ENCODE data around the gene PPP2R3B. TPM values are rescaled to one million over a fixed set of nuclear protein-coding genes. Genes with fewer than 3 reads are reported as not detected.

The PPP2R3B gene
- polyA plus RNA-seq, 2 donors, result 18.5 to 54.1 TPM

DNA sequence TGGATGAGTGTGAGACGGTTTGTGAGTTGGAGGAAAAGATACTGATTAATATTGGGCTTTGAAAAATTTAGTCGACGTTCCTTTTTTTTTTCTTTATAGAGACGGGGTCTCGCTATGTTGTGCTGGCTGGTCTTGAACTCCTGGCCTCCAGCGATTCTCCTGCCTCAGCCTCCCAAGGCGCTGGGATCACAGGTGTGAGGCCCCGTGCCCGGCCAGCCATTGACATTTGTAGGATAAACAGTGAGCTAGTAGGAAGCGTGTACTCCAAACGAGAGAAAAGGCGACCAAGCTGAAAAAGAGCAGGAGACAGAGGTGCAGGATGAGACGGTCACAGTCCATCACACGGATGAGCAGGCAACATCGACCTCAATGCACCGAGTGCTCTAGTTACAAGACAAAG lies 19.4 kb downstream of the PPP2R3B start:
- no peak overlapping the region for H3K27ac ChIP-seq (ENCODE audit: low read depth in 2 of 2, low read length in 1 of 2)
- no peaks in the 10 kb centered on the region for H3K27me3 ChIP-seq (ENCODE audit: control insufficient read depth in 1 of 2, insufficient read depth in 2 of 2, low read length in 2 of 2)
- H3K4me3 ChIP-seq (ENCODE audit: low read depth in 1 of 2, low read length in 2 of 2), result no peak overlapping the region
- H3K4me1 ChIP-seq (ENCODE audit: control insufficient read depth in 2 of 2, insufficient read depth in 2 of 2, low read length in 1 of 2), result no peaks in the 10 kb centered on the region
- WGBS, 2 donors, result 91 to 93% methylated on average over 16 of the region's 16 CpGs
- H3K9me3 ChIP-seq (ENCODE audit: control insufficient read depth in 2 of 2, insufficient read depth in 1 of 2, low read depth in 1 of 2, low read length in 1 of 2), result no peaks in the 10 kb centered on the region
- no peaks in the 10 kb centered on the region for H3K36me3 ChIP-seq (ENCODE audit: control insufficient read depth in 2 of 2, insufficient read depth in 2 of 2, low read length in 1 of 2)

DNA sequence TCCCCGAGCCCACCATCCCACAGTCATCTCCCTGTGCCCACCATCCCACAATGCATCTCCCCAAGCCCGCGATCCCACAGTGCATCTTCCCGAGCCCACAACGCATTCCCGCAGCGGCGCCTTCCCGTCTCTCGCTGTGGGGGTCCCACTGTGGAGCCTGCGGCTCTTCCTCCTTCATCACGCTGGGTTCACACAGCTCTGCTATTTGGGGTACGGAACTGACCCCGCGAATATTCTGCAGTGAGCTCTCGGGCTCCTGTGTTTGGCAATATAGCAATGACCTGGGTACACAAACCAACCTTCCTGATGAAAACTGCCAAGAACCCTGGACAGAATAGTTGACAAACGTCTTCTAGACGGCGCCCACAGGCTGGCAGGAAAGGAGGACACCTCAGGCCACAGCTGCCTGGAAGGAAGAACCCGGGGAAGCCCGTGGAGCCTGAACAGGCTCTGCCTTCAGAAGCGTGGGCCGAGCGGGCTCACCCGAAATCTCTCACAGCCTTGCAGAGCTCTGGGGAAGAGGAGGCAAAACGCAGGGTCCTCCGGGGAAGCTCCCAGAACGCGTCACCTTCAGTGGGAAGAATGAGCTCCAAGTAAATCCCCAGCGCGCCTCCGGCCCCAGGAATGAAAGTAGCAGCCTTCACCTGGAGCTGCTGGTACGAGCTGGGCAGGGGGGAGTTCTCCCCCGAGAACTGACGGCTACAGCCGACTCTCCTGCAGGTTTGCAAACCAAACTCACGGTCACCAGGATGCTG lies 22.9 kb downstream of the PPP2R3B start:
- H3K4me1 ChIP-seq (ENCODE audit: control insufficient read depth in 2 of 2, insufficient read depth in 2 of 2, low read length in 1 of 2), result no peaks in the 10 kb centered on the region
- peaks cover 0 to 18% of the 10 kb centered on the region in 2 donors for H3K36me3 ChIP-seq (ENCODE audit: control insufficient read depth in 2 of 2, insufficient read depth in 2 of 2, low read length in 1 of 2)
- 97% methylated on average over 37 of the region's 37 CpGs for WGBS, 2 donors
- H3K27ac ChIP-seq (ENCODE audit: low read depth in 2 of 2, low read length in 1 of 2), result no peak overlapping the region
- no peak overlapping the region for H3K4me3 ChIP-seq (ENCODE audit: low read depth in 1 of 2, low read length in 2 of 2)
- no peaks in the 10 kb centered on the region for H3K27me3 ChIP-seq (ENCODE audit: control insufficient read depth in 1 of 2, insufficient read depth in 2 of 2, low read length in 2 of 2)
- H3K9me3 ChIP-seq (ENCODE audit: control insufficient read depth in 2 of 2, insufficient read depth in 1 of 2, low read depth in 1 of 2, low read length in 1 of 2), result peaks cover 4 to 15% of the 10 kb centered on the region in 2 donors

GRCh38 chrX:362937-363620 lies 23.6 kb downstream of the PPP2R3B start:
- H3K27ac ChIP-seq (ENCODE audit: low read depth in 2 of 2, low read length in 1 of 2), result no peak overlapping the region
- H3K27me3 ChIP-seq (ENCODE audit: control insufficient read depth in 1 of 2, insufficient read depth in 2 of 2, low read length in 2 of 2), result no peaks in the 10 kb centered on the region
- peaks cover 4 to 18% of the 10 kb centered on the region in 2 donors for H3K9me3 ChIP-seq (ENCODE audit: control insufficient read depth in 2 of 2, insufficient read depth in 1 of 2, low read depth in 1 of 2, low read length in 1 of 2)
- H3K4me3 ChIP-seq (ENCODE audit: low read depth in 1 of 2, low read length in 2 of 2), result no peak overlapping the region
- 78 to 81% methylated on average over 38 of the region's 38 CpGs for WGBS, 2 donors
- peaks cover 0 to 21% of the 10 kb centered on the region in 2 donors for H3K36me3 ChIP-seq (ENCODE audit: control insufficient read depth in 2 of 2, insufficient read depth in 2 of 2, low read length in 1 of 2)
- no peaks in the 10 kb centered on the region for H3K4me1 ChIP-seq (ENCODE audit: control insufficient read depth in 2 of 2, insufficient read depth in 2 of 2, low read length in 1 of 2)

DNA sequence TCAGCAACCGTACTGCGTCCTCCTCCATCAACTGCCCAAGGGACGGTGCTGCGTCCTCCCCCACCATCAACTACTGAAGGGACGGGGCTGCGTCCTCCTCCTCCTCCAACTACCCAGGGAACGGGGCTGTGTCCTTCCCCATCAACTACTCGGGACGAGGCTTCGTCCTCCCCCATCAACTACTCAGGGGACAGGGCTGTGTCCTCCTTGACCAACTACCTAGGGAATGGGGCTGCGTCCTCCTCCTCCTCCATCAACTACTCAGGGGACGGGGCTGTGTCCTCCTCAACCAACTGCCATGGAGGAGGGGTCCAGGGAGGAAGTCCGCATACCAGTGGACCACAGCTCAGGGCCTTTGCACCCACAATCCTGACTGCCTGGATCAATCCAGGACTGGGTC lies 24.4 kb downstream of the PPP2R3B start:
- H3K27ac ChIP-seq (ENCODE audit: low read depth in 2 of 2, low read length in 1 of 2), result no peak overlapping the region
- no peak overlapping the region for H3K4me3 ChIP-seq (ENCODE audit: low read depth in 1 of 2, low read length in 2 of 2)
- peaks cover 0 to 22% of the 10 kb centered on the region in 2 donors for H3K36me3 ChIP-seq (ENCODE audit: control insufficient read depth in 2 of 2, insufficient read depth in 2 of 2, low read length in 1 of 2)
- peaks cover 4 to 19% of the 10 kb centered on the region in 2 donors for H3K9me3 ChIP-seq (ENCODE audit: control insufficient read depth in 2 of 2, insufficient read depth in 1 of 2, low read depth in 1 of 2, low read length in 1 of 2)
- H3K27me3 ChIP-seq (ENCODE audit: control insufficient read depth in 1 of 2, insufficient read depth in 2 of 2, low read length in 2 of 2), result no peaks in the 10 kb centered on the region
- no peaks in the 10 kb centered on the region for H3K4me1 ChIP-seq (ENCODE audit: control insufficient read depth in 2 of 2, insufficient read depth in 2 of 2, low read length in 1 of 2)
- WGBS, 2 donors, result 97 to 98% methylated on average over 13 of the region's 13 CpGs

GRCh38 chrX:361231-362145 lies 25.2 kb downstream of the PPP2R3B start:
- Histone ChIP-seq H3K27me3 (ENCODE audit: control insufficient read depth in 1 of 2, insufficient read depth in 2 of 2, low read length in 2 of 2) (no peaks in the 10 kb centered on the region), H3K4me3 (ENCODE audit: low read depth in 1 of 2, low read length in 2 of 2) (no peak overlapping the region), H3K9me3 (ENCODE audit: control insufficient read depth in 2 of 2, insufficient read depth in 1 of 2, low read depth in 1 of 2, low read length in 1 of 2) (peaks cover 4 to 19% of the 10 kb centered on the region in 2 donors), H3K4me1 (ENCODE audit: control insufficient read depth in 2 of 2, insufficient read depth in 2 of 2, low read length in 1 of 2) (no peaks in the 10 kb centered on the region), H3K36me3 (ENCODE audit: control insufficient read depth in 2 of 2, insufficient read depth in 2 of 2, low read length in 1 of 2) (peaks cover 0 to 22% of the 10 kb centered on the region in 2 donors), H3K27ac (ENCODE audit: low read depth in 2 of 2, low read length in 1 of 2) (no peak overlapping the region)
- WGBS, 2 donors, result 97% methylated on average over 54 of the region's 54 CpGs

DNA sequence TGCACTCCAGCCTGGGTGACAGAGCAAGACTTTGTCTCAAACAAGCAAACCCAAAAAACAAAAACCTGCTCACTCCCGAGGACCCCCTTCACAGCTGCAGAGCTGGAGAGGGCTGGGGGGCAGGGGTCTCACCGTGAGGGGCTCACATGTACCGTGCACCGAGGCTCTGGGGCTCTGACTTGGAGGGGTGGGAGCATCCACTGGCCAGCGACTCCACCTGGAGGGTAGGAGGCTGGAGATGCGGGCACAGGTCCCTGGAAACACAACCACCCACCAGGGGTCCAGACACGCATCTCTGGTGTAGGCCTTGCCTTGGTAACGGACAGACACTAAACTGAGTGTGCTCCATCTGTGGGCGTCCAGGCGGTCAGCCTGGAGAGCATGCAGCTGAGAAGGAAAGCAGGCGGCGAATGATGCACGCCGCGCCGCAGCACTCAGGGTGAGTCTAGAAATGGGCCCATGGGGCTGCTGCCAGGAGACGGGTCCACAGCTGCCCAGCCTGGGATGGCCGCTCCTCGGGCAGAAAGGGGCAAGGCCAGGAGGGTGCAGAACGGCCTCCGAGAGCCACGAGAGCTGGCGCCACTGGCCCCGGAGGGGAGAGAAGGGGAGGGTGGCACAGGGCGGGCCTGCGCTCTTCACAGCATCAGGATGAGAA lies 26.1 kb downstream of the PPP2R3B start:
- Histone ChIP-seq H3K4me3 (ENCODE audit: low read depth in 1 of 2, low read length in 2 of 2) (no peak overlapping the region), H3K27ac (ENCODE audit: low read depth in 2 of 2, low read length in 1 of 2) (no peak overlapping the region), H3K36me3 (ENCODE audit: control insufficient read depth in 2 of 2, insufficient read depth in 2 of 2, low read length in 1 of 2) (peaks cover 0 to 24% of the 10 kb centered on the region in 2 donors), H3K4me1 (ENCODE audit: control insufficient read depth in 2 of 2, insufficient read depth in 2 of 2, low read length in 1 of 2) (no peaks in the 10 kb centered on the region), H3K9me3 (ENCODE audit: control insufficient read depth in 2 of 2, insufficient read depth in 1 of 2, low read depth in 1 of 2, low read length in 1 of 2) (peaks cover 4 to 19% of the 10 kb centered on the region in 2 donors), H3K27me3 (ENCODE audit: control insufficient read depth in 1 of 2, insufficient read depth in 2 of 2, low read length in 2 of 2) (no peaks in the 10 kb centered on the region)
- WGBS, 2 donors, result 94 to 96% methylated on average over 25 to 26 of the region's 26 CpGs

DNA sequence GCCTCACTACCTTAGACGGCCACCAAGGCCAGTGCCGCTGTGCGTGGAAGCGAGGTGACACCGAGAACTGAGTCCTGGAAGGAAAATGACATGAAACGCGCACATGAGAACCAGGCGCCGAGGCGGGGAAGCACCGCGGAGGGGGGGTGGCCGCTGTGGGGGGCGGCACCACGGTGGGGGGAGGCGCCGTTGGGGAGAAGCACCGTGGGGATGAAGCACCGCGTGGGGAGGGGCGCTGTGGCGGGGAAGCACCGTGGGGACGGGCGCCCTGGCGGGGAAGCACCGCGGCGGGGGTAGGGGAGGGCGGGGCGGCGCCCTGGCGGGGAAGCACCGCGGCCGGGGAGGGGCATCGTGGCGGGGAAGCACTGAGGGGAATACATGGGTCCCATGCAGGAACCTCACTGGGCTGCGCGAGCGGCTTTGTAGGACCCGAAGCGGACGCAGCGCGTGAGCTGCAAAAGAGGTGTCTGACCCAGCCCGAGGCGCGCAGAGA lies 28.0 kb downstream of the PPP2R3B start:
- WGBS, 2 donors, result 94% methylated on average over 46 to 49 of the region's 49 CpGs
- Histone ChIP-seq H3K4me1 (ENCODE audit: control insufficient read depth in 2 of 2, insufficient read depth in 2 of 2, low read length in 1 of 2) (no peaks in the 10 kb centered on the region), H3K4me3 (ENCODE audit: low read depth in 1 of 2, low read length in 2 of 2) (no peak overlapping the region), H3K27ac (ENCODE audit: low read depth in 2 of 2, low read length in 1 of 2) (no peak overlapping the region), H3K27me3 (ENCODE audit: control insufficient read depth in 1 of 2, insufficient read depth in 2 of 2, low read length in 2 of 2) (no peaks in the 10 kb centered on the region), H3K36me3 (ENCODE audit: control insufficient read depth in 2 of 2, insufficient read depth in 2 of 2, low read length in 1 of 2) (peaks cover 0 to 28% of the 10 kb centered on the region in 2 donors), H3K9me3 (ENCODE audit: control insufficient read depth in 2 of 2, insufficient read depth in 1 of 2, low read depth in 1 of 2, low read length in 1 of 2) (peaks cover 4 to 19% of the 10 kb centered on the region in 2 donors)

- WGBS, 2 donors, result 87 to 88% methylated on average over 48 of the region's 48 CpGs
- no peak overlapping the region for H3K27ac ChIP-seq (ENCODE audit: low read depth in 2 of 2, low read length in 1 of 2)
- no peaks in the 10 kb centered on the region for H3K4me1 ChIP-seq (ENCODE audit: control insufficient read depth in 2 of 2, insufficient read depth in 2 of 2, low read length in 1 of 2)
- no peaks in the 10 kb centered on the region for H3K27me3 ChIP-seq (ENCODE audit: control insufficient read depth in 1 of 2, insufficient read depth in 2 of 2, low read length in 2 of 2)
- H3K9me3 ChIP-seq (ENCODE audit: control insufficient read depth in 2 of 2, insufficient read depth in 1 of 2, low read depth in 1 of 2, low read length in 1 of 2), result peaks cover 4 to 19% of the 10 kb centered on the region in 2 donors
- H3K4me3 ChIP-seq (ENCODE audit: low read depth in 1 of 2, low read length in 2 of 2), result no peak overlapping the region
- H3K36me3 ChIP-seq (ENCODE audit: control insufficient read depth in 2 of 2, insufficient read depth in 2 of 2, low read length in 1 of 2), result peaks cover 0 to 28% of the 10 kb centered on the region in 2 donors
Measured at GRCh38 chrX:357693-358471, 28.8 kb downstream of the PPP2R3B start.

Measured in esophagus (tissue), 2 donors.